Chondrocyte (in vitro differentiated cells): Measurements from ENCODE around the gene CEL. TPM values are rescaled to one million over a fixed set of nuclear protein-coding genes. Genes with fewer than 3 reads are reported as not detected.
A peak's percentile ranks its signal among the peaks of the same experiment; 100 is the strongest.

Source experiments
- DNase-seq: peaks from one replicate; pipeline ENCODE4 v3.0.0; 2021; ENCODE audit warnings: mixed read lengths, low spot score
- H3K27ac Mint-ChIP-seq: one replicate; pipeline ENCODE4 v1.8.0; 2021; ENCODE audit warnings: mild to moderate bottlenecking, moderate library complexity, mixed read lengths; ENCODE audit not compliant: unreplicated experiment
- H3K27me3 Mint-ChIP-seq: 2 replicates; pipeline ENCODE4 v1.8.0; 2021; ENCODE audit warnings: low read depth, mixed read lengths
- H3K36me3 Mint-ChIP-seq: 2 replicates; pipeline ENCODE4 v1.8.0; 2021; ENCODE audit warnings: low read depth, mixed read lengths
- H3K4me1 Mint-ChIP-seq: 2 replicates; pipeline ENCODE4 v1.8.0; 2021; ENCODE audit warnings: low read depth, mild to moderate bottlenecking, mixed read lengths
- H3K4me3 Mint-ChIP-seq: one replicate; pipeline ENCODE4 v1.8.0; 2021; ENCODE audit warnings: mild to moderate bottlenecking, moderate library complexity, mixed read lengths; ENCODE audit not compliant: unreplicated experiment
- H3K9me3 Mint-ChIP-seq: 2 replicates; pipeline ENCODE4 v1.8.0; 2021; ENCODE audit warnings: low read depth, mixed read lengths
- total RNA-seq: library from RNA; stranded (reverse); gene quantifications from 3 replicates; pipeline ENCODE4 v1.2.1, GENCODE V29; 2021
- TF ChIP-seq, protein P1 (sequence below): fragments of 200-600 bp; sonication (generic); IDR thresholded peaks from 2 replicates; pipeline ENCODE4 v1.5.0; 2021; ENCODE audit warnings: antibody characterized with exemption, mild to moderate bottlenecking, moderate library complexity

Gene CEL
- total RNA-seq, 1 donor from 2014 or later = 0.87 TPM

DNA sequence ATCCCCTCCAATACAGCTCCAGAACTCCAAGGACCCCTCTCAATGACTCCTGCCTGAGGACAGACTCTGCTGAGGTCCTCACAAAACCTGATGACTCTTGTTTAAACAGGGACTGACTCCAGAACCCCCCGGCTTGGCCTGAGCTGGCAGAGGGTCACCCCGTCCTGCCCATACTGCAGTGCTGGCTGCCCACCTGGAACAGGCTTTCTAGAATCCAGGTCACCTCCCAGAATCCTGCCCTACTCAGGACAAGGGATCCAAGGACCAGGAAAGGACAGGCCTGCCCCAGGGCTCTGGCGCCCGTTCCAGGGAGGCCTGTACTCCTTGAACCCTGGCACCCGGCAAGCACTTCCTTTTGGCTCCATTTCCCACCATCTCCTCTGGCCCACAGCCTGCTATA is 37.1 kb downstream of the CEL start:
- Mint-ChIP-seq H3K27me3 (no peaks in the 10 kb centered on the region), H3K9me3 (peaks cover 18% of the 10 kb centered on the region), H3K4me1 (no peaks in the 10 kb centered on the region), H3K4me3 (no peak overlapping the region), H3K27ac (no peak overlapping the region), H3K36me3 (peaks cover 49% of the 10 kb centered on the region)
- peak; percentile 58 for DNase-seq
- TF ChIP-seq, protein P1, sequence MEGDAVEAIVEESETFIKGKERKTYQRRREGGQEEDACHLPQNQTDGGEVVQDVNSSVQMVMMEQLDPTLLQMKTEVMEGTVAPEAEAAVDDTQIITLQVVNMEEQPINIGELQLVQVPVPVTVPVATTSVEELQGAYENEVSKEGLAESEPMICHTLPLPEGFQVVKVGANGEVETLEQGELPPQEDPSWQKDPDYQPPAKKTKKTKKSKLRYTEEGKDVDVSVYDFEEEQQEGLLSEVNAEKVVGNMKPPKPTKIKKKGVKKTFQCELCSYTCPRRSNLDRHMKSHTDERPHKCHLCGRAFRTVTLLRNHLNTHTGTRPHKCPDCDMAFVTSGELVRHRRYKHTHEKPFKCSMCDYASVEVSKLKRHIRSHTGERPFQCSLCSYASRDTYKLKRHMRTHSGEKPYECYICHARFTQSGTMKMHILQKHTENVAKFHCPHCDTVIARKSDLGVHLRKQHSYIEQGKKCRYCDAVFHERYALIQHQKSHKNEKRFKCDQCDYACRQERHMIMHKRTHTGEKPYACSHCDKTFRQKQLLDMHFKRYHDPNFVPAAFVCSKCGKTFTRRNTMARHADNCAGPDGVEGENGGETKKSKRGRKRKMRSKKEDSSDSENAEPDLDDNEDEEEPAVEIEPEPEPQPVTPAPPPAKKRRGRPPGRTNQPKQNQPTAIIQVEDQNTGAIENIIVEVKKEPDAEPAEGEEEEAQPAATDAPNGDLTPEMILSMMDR = no peak

DNA sequence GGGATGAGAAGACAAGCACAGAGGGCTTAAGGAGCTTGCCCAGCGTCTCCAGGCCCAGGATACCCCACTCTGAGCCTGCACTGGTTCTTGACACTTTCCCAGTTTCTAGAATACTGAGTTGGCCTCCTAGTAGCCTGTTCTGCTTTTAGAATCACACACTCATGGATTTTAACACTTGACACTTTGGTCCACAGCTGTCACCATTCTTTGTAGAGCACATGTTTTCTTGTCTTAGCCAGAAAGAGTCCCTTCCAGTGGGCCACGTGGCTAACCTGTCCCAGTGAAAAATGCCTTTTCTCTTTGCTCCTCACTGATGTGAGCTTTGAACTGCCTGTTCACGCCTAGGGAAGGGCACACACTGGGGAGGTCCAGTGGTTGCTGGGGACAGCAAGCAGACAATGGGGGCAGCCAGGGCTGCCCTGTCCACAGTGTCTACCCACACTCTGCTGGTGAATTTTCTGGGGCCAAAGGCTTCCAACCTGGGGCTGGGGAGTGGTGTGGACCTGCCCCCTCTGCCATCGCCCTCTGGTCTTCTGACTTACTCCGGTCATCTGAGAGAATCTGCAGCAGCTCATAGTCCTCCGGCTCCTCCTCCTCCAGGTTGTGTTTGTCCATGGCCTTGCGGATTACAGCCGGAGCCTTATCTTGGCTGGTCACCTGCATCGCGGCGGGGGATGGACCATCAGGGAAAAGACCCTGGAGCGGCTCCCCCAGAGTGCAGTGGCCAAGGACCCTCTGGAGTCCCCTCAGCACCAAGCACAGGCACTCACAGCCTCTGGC is 38.1 kb downstream of the CEL start:
- no peaks in the 10 kb centered on the region for H3K4me1 Mint-ChIP-seq
- H3K4me3 Mint-ChIP-seq = no peak overlapping the region
- no peaks in the 10 kb centered on the region for H3K27me3 Mint-ChIP-seq
- H3K36me3 Mint-ChIP-seq = peaks cover 50% of the 10 kb centered on the region
- TF ChIP-seq, protein P1 = no peak
- no peak overlapping the region for H3K27ac Mint-ChIP-seq
- peak; percentile 62 for DNase-seq
- H3K9me3 Mint-ChIP-seq = peaks cover 16% of the 10 kb centered on the region

DNA sequence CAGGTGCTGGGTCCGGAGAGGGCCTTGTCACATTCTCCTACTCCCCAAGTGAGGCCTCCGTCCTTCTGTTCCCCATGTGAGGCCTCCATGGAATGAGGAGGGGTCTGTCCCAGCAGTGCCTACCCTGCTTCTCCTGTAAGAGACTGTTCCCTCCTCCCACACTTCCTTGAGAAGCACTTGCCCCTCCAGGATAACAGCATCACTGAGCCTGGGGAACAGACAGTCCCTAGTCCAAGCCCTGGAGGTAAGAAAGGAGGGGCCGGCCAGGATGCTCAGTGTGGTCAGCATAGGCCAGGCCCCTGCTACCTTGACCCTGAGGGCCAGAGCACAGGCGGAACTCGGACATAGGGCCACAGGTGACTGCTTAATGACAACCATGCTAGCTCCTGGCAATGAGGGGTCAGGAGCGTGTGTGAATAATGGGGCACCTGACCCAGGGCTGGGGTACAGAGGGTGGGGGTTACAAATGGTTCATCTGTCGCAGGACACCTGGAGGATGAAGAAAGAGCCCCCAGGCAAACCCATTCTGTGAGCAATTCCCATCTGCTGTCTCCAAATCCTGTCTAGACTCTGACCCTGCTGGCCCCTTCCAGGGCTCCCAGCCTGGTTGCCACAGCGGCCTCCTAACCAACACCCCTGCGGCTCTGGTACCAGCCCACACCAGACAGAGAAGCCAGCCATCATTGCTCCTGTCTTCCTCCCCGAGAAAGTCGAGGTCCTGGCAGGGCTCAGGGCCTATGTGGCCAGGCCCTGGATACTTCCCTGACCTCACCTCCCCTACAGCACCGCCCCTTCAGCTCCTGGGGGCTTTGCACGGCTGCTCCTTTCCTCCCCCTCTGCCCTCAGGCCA is 39.0 kb downstream of the CEL start:
- Mint-ChIP-seq H3K4me3 (no peak overlapping the region), H3K27ac (no peak overlapping the region), H3K4me1 (no peaks in the 10 kb centered on the region), H3K9me3 (peaks cover 10% of the 10 kb centered on the region), H3K36me3 (peaks cover 45% of the 10 kb centered on the region), H3K27me3 (no peaks in the 10 kb centered on the region)
- DNase-seq = peak; percentile 75
- TF ChIP-seq, protein P1 = no peak

DNA sequence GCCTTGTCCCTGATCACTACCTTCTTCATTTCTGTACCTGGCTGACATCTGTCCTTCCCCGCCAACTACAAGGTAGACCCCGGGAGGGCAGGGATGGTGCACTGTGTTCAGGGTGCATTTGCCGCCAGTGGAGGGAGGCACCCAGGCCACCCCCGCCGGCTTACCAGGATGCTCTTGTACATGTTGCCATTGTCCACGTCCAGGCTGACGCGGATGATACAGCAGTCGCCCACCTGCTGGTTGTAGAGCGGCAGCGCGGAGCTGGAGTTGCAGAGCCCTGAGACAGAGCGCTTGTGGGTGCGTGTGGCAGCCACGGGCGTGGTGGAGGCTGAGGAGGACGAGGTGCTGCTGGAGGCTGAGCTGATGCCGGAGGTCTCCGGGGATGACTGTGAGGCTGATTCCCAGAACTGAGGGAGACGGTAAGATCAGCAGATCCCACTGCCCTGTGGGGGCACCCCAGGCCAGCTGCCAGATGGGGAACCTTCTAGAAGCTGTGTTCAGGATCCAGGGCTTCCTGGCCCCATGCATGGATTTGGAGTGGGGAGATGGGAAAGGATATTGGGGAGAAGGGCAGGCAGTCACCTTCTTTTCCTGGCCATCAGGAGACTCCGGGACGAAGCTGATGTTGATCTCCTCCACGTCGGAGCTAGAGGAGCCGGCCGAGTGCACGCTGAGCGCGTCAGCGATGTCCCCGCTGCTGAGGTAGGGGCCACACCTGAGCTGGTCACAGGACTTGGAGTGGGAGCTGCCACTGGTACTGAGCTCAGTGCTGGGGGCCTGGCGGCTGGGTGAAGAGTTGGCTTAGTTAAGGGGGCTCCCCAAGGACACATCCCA is 39.8 kb downstream of the CEL start:
- TF ChIP-seq, protein P1 = no peak
- no peaks in the 10 kb centered on the region for H3K4me1 Mint-ChIP-seq
- H3K27me3 Mint-ChIP-seq = no peaks in the 10 kb centered on the region
- no peak overlapping the region for H3K27ac Mint-ChIP-seq
- DNase-seq = peak; percentile 91
- no peak overlapping the region for H3K4me3 Mint-ChIP-seq
- peaks cover 2% of the 10 kb centered on the region for H3K9me3 Mint-ChIP-seq
- H3K36me3 Mint-ChIP-seq = peaks cover 39% of the 10 kb centered on the region
